SK-N-SH (cell line): ENCODE results near the gene CFAP20. TPM values are rescaled to one million over a fixed set of nuclear protein-coding genes. Genes with fewer than 3 reads are reported as not detected.

Experiments used
- CTCF ChIA-PET: fragments of 300-600, 350-600 bp; formaldehyde crosslinking; extraction: SDS; loops from one replicate; lab custom pipeline; 2021; lab: Yijun Ruan, JAX
- POLR2A ChIA-PET: fragments of 350-600 bp; sonication (Branson Sonifier 250); formaldehyde crosslinking; extraction: SDS; loops from one replicate; lab custom pipeline; 2020; ENCODE audit warnings: antibody characterized with exemption, inconsistent platforms; lab: Yijun Ruan, JAX
- DNase-seq: peaks from one replicate; pipeline ENCODE4 v3.0.0; 2012
- H2AFZ ChIP-seq: fragments of 200-600 bp; sonication (generic); 2 replicates; pipeline ENCODE4 v1.8.1; 2016; ENCODE audit warnings: antibody characterized with exemption, mild to moderate bottlenecking, low read depth
- H3F3A ChIP-seq: fragments of 200-600 bp; sonication (generic); replicated peaks from 2 replicates; pipeline ENCODE3; 2016; ENCODE audit warnings: antibody characterized with exemption, mild to moderate bottlenecking; ENCODE audit not compliant: insufficient read depth
- H3K27ac ChIP-seq, 2 experiments: fragments of 200-500 bp in 1 of 2; fragments of 200-600 bp in 1 of 2; sonication (Bioruptor generic) in 1 of 2; sonication (generic), shearing (Covaris generic) in 1 of 2; 2 replicates each; pipeline versions ENCODE4 v1.5.1 to v1.6.1; 2014 to 2016; ENCODE audit warnings: low read depth in 2 of 2, inconsistent platforms in 1 of 2, low read length in 1 of 2, mild to moderate bottlenecking in 1 of 2, mixed read lengths in 1 of 2
- H3K27me3 ChIP-seq: fragments of 200-600 bp; sonication (generic), shearing (Covaris generic); 2 replicates; pipeline ENCODE4 v1.6.1; 2016; ENCODE audit warnings: mixed run types; ENCODE audit not compliant: insufficient read depth
- H3K36me3 ChIP-seq, 2 experiments: fragments of 200-500 bp in 1 of 2; fragments of 200-600 bp in 1 of 2; sonication (Bioruptor generic) in 1 of 2; sonication (generic) in 1 of 2; replicated peaks in 1 of 2; 2 replicates each; pipeline versions ENCODE3 to v1.5.1; 2014 to 2016; ENCODE audit warnings: low read length in 1 of 2, mild to moderate bottlenecking in 1 of 2; ENCODE audit not compliant: insufficient read depth in 2 of 2, control insufficient read depth in 1 of 2
- H3K4me1 ChIP-seq, 2 experiments: fragments of 200-500 bp in 1 of 2; fragments of 200-600 bp in 1 of 2; sonication (Bioruptor generic) in 1 of 2; sonication (generic), shearing (Covaris generic) in 1 of 2; 2 replicates each; pipeline versions ENCODE4 v1.5.1 to v1.6.1; 2014 to 2016; ENCODE audit warnings: low read depth in 1 of 2, low read length in 1 of 2, mixed run types in 1 of 2; ENCODE audit not compliant: insufficient read depth in 2 of 2, control insufficient read depth in 1 of 2
- H3K4me2 ChIP-seq: fragments of 200-600 bp; sonication (generic), shearing (Covaris generic); 2 replicates; pipeline ENCODE4 v1.6.1; 2017; ENCODE audit warnings: mixed run types
- H3K4me3 ChIP-seq, 2 experiments: fragments of 200-500 bp in 1 of 2; fragments of 200-600 bp in 1 of 2; sonication (Bioruptor generic) in 1 of 2; sonication (generic), shearing (Covaris generic) in 1 of 2; 2 replicates each; pipeline versions ENCODE4 v1.5.1 to v1.8.1; 2014 to 2016; ENCODE audit warnings: low read depth in 2 of 2, inconsistent platforms in 1 of 2, low read length in 1 of 2, mild to moderate bottlenecking in 1 of 2, mixed read lengths in 1 of 2, moderate library complexity in 1 of 2
- H3K79me2 ChIP-seq: fragments of 200-600 bp; sonication (generic); 2 replicates; pipeline ENCODE4 v1.8.1; 2017; ENCODE audit warnings: mild to moderate bottlenecking; ENCODE audit not compliant: insufficient read depth
- H3K9ac ChIP-seq: fragments of 200-600 bp; sonication (generic); 2 replicates; pipeline ENCODE4 v1.6.1; 2017; ENCODE audit warnings: mixed run types
- H3K9me2 ChIP-seq: fragments of 200-600 bp; sonication (generic); 2 replicates; pipeline ENCODE4 v1.6.1; 2017; ENCODE audit warnings: mixed run types
- H3K9me3 ChIP-seq: fragments of 200-600 bp; sonication (generic); 2 replicates; pipeline ENCODE4 v1.6.1; 2017; ENCODE audit warnings: mixed run types, mild to moderate bottlenecking, moderate library complexity
- H4K20me1 ChIP-seq: fragments of 200-600 bp; sonication (generic); 2 replicates; pipeline ENCODE4 v1.6.1; 2017; ENCODE audit warnings: mild to moderate bottlenecking, mixed run types; ENCODE audit not compliant: insufficient read depth
- EP300 ChIP-seq, 2 experiments: IDR thresholded peaks; 2 replicates each; pipeline versions ENCODE4 v1.4.0 to v1.6.1; 2012; ENCODE audit warnings: borderline replicate concordance in 1 of 2, low read depth in 1 of 2, low read length in 1 of 2
- JUND ChIP-seq: IDR thresholded peaks from 2 replicates; pipeline ENCODE4 v1.4.0; 2012
- MXI1 ChIP-seq: IDR thresholded peaks from 2 replicates; pipeline ENCODE4 v1.6.1; 2012; ENCODE audit warnings: mild to moderate bottlenecking, low read depth, low read length, improper control_type of control experiment
- POLR2AphosphoS5 ChIP-seq: IDR thresholded peaks from 2 replicates; pipeline ENCODE4 v1.6.1; 2012; ENCODE audit warnings: low read depth, low read length
- RAD21 ChIP-seq: IDR thresholded peaks from 2 replicates; pipeline ENCODE4 v1.6.1; 2012; ENCODE audit warnings: mild to moderate bottlenecking, low read length
- SMC3 ChIP-seq: IDR thresholded peaks from 2 replicates; pipeline ENCODE4 v1.6.1; 2012; ENCODE audit warnings: low read depth, low read length, improper control_type of control experiment
- TEAD4 ChIP-seq: IDR thresholded peaks from 2 replicates; pipeline ENCODE4 v1.4.0; 2012; ENCODE audit warnings: mild to moderate bottlenecking, borderline replicate concordance; ENCODE audit not compliant: insufficient read depth
- WGBS: methylation state at CpG from one replicate; pipeline ENCODE4 v1.1.6; 2017; ENCODE audit warnings: low lambda C conversion rate; 5-methylcytosine and 5-hydroxymethylcytosine counted together
- polyA plus RNA-seq, 3 experiments: library from polyadenylated mRNA; depleted of rRNA; stranded (reverse); fragments of >200 nt; gene quantifications; 2 replicates each; pipeline ENCODE4 v1.2.3, GENCODE V29; 2012
- TF ChIP-seq, protein P1 (sequence below): fragments of 150-350 bp; IDR thresholded peaks from 2 replicates; pipeline ENCODE4 v1.6.1; 2017; ENCODE audit warnings: antibody characterized with exemption, low read length, low read depth, borderline replicate concordance
- TF ChIP-seq, protein P2 (sequence below): fragments of 150-350 bp; IDR thresholded peaks from 2 replicates; pipeline ENCODE4 v1.6.1; 2016; ENCODE audit warnings: mild to moderate bottlenecking, low read depth, low read length
- TF ChIP-seq, protein P3 (sequence below): IDR thresholded peaks from 2 replicates; pipeline ENCODE4 v1.4.0; 2012; ENCODE audit warnings: low read depth, borderline replicate concordance

Gene CFAP20
- polyA plus RNA-seq, 1 of the 3 experiments (the other 2 are of a cell fraction), result 61.6 TPM

DNA sequence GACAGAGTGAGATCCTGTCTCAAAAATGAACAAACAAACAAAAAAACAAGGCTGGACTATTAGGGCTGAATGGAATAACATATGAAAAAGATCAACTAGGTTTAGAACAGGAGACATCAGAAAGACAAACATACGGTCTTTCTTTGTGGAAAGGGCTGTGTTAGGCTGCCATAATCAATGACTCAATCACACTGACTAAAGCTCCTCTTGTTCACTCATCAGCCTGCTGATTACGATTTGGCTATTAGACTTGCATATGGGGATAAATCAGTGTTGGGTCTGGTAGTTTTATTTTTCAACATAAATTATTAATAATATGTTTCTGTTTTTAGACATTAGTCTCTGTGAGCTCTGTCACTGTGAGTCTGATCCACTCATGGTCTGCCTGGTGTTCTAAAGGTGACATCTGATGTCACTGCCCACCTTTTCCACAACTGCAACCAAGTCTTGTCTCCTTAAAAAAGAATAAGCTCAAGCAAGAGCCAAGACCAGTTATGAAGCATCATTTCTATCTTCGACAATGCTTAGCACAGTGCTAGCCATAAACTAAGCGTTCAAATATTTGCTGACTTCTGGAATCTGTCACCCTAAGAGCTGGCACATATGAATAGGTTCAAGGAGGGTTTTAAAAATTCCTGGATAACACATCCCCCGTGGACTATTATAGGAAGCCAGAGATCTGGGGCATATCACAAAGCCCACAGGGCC, 10.2 kb downstream of the CFAP20 start (continued):
- TF ChIP-seq POLR2AphosphoS5 (no peak), JUND (no peak), TEAD4 (no peak)
- TF ChIP-seq, protein P1, sequence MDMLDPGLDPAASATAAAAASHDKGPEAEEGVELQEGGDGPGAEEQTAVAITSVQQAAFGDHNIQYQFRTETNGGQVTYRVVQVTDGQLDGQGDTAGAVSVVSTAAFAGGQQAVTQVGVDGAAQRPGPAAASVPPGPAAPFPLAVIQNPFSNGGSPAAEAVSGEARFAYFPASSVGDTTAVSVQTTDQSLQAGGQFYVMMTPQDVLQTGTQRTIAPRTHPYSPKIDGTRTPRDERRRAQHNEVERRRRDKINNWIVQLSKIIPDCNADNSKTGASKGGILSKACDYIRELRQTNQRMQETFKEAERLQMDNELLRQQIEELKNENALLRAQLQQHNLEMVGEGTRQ, result no peak

DNA sequence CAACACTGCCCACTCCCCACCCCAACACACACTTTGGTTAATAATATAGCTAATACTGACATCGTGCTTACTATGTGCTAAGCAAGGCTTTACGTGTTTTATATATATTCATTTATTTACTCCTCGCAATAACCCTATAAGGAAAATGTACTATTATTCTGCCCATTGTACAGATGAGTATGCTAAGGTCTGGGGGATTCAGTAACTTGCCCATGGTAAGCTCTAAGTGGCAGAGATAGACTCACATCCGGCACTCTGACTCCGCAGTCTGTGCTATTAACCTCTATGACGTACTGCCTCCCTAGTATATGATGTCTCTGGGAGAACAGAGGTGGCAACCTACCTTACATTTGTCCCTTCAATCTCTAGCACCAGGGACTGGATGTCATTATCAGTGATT, 12.7 kb downstream of the CFAP20 start:
- H3K9ac ChIP-seq, result no peak overlapping the region
- ChIA-PET POLR2A (interaction anchor here (0.8 kb wide), 1 partner anchor 12 kb away, joined by 4 read pairs; the partner anchor contains the start of gene CFAP20), CTCF (interaction anchor here (1.1 to 7.5 kb wide), 8 partner anchors 10 to 95 kb away, joined by 3 to 75 read pairs (median 14); partner anchors contain the start of gene MMP15)
- H2AFZ ChIP-seq, result no peak overlapping the region
- no peak overlapping the region for H3K4me3 ChIP-seq
- WGBS, result 93% methylated on average over 6 of the region's 6 CpGs
- peaks cover 3% of the 10 kb centered on the region for H3F3A ChIP-seq
- peaks cover 48% of the 10 kb centered on the region for H4K20me1 ChIP-seq
- peaks cover 30 to 38% of the 10 kb centered on the region in 2 experiments for H3K36me3 ChIP-seq
- peaks cover 23 to 65% of the 10 kb centered on the region in 2 experiments for H3K4me1 ChIP-seq
- no peaks in the 10 kb centered on the region for H3K27me3 ChIP-seq
- H3K79me2 ChIP-seq, result peaks cover 47% of the 10 kb centered on the region
- TF ChIP-seq, protein P2, sequence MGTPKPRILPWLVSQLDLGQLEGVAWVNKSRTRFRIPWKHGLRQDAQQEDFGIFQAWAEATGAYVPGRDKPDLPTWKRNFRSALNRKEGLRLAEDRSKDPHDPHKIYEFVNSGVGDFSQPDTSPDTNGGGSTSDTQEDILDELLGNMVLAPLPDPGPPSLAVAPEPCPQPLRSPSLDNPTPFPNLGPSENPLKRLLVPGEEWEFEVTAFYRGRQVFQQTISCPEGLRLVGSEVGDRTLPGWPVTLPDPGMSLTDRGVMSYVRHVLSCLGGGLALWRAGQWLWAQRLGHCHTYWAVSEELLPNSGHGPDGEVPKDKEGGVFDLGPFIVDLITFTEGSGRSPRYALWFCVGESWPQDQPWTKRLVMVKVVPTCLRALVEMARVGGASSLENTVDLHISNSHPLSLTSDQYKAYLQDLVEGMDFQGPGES, result no peak
- TF ChIP-seq RAD21 (no peak), MXI1 (no peak), EP300 (IDR thresholded peaks at IDR 0.05; ENCODE audit: borderline replicate concordance in 1 of 2, low read depth in 1 of 2, low read length in 1 of 2) (no peak), SMC3 (no peak)
- TF ChIP-seq, protein P3, sequence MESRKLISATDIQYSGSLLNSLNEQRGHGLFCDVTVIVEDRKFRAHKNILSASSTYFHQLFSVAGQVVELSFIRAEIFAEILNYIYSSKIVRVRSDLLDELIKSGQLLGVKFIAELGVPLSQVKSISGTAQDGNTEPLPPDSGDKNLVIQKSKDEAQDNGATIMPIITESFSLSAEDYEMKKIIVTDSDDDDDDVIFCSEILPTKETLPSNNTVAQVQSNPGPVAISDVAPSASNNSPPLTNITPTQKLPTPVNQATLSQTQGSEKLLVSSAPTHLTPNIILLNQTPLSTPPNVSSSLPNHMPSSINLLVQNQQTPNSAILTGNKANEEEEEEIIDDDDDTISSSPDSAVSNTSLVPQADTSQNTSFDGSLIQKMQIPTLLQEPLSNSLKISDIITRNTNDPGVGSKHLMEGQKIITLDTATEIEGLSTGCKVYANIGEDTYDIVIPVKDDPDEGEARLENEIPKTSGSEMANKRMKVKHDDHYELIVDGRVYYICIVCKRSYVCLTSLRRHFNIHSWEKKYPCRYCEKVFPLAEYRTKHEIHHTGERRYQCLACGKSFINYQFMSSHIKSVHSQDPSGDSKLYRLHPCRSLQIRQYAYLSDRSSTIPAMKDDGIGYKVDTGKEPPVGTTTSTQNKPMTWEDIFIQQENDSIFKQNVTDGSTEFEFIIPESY, result no peak
- peak overlapping the region in 1 of 2 experiments; percentile 97; a peak in 3 of 4 replicates for H3K27ac ChIP-seq
- no peak overlapping the region for H3K4me2 ChIP-seq
- H3K9me2 ChIP-seq, result no peaks in the 10 kb centered on the region
- DNase-seq, result no peak
- no peaks in the 10 kb centered on the region for H3K9me3 ChIP-seq
